NCI-H2081 (cell line): ENCODE results near the gene TBL3.

ENCODE experiments used
- DNase-seq, 2 experiments: peaks; one replicate each; lab custom pipeline; 2025; lab: John Stamatoyannopoulos, UW

TBL3 gene

DNA sequence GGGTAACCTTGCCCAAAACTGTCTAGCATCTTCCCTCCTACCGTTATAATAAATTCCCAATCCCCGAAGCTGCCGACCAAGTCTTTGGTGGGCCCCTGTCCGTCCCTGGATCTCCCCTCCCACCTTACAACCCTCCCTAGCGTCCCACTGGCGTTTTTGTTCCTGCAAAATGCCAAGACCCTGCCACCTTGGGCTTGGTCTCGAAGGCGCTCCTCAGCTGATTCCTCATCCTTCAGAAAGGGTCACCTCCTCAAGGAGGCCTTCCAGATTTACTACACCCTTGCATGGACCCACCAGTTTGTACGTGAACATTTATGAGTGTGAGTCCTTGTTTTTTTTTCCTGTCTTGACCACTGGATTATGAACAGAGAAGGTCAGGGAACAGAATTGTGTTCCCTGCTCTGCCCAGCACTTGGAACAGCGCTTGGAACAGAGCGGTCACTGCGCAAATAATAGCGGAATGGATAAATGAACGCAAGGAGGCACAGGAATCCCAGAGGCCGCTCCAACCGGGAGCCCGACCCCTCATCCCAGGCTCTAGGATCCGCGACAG is 11.2 kb downstream of the TBL3 start:
- DNase-seq: no peak

DNA sequence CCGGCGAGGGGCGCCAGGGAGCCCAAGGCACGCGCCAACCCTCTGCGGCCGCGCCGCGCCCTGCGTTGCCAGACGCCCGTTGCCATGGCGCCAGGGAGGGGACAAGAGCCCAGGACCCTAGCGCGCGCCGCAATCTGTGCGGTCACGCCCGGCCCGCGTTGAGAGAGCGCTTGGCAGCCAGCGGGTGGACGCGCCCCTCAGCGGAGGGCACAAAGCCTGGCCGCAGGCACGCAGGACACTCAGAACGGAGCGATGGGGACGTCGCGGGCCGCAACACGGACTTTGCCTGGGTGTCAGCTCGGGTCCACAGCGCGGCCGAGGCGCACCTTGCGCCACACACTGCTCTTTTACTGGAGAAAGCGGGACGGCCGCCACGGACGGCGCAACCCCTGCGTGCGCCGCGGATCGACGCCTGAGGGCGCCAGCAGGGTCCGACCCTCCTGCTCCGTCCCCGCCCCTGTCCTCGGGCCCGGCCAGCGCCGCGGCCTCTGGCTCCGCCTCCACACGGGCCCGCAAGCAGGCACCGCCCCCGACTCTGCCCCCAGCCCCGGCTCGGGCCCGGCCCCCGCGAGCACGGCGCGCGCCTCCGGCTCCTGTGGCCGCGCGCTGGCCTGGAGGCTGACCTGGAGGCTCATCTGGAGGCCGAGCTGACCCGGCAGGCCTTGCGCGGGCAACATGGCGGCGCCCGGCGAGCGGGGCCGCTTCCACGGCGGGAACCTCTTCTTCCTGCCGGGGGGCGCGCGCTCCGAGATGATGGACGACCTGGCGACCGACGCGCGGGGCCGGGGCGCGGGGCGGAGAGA is 11.9 kb downstream of the TBL3 start, which contains the start of gene GFER:
Gene GFER, plus strand, starts transcription at position 650 of the 803 bp plus-strand sequence. Its CDS starts 26 bp downstream, at position 676.
- peak; percentile 73 to 79 for DNase-seq

DNA sequence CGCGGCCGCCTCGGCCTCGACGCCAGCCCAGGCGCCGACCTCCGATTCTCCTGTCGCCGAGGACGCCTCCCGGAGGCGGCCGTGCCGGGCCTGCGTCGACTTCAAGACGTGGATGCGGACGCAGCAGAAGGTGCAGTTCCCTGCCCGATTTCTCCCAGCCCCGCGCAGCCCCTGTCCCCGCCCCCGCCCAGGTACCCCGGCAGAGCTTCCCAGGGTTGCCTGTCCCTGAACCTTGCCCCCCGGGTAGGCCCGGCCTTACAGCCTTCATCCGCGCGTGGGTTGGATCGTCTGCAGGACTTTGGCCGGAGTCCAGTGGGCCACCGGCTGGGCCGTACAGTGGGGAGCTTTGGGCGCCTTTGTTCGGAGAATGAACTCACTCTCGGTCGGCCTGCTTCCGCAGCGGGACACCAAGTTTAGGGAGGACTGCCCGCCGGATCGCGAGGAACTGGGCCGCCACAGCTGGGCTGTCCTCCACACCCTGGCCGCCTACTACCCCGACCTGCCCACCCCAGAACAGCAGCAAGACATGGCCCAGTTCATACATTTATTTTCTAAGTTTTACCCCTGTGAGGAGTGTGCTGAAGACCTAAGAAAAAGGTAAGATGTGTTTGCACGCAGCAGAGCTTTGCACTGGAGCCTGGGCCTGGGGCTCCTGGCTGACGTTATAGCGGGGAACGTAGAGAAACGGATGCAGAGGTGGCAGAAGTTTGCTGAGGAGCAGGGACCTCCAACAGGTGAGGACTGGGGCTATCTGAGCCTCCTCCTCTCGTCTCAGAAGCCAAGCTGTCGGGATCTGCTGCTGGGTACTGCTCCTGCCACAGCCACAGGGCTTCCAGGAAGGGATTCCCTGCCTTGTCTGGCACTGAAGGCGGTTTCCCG is 12.7 kb downstream of the TBL3 start:
- DNase-seq: peak in 1 of 2 experiments; percentile 47

DNA sequence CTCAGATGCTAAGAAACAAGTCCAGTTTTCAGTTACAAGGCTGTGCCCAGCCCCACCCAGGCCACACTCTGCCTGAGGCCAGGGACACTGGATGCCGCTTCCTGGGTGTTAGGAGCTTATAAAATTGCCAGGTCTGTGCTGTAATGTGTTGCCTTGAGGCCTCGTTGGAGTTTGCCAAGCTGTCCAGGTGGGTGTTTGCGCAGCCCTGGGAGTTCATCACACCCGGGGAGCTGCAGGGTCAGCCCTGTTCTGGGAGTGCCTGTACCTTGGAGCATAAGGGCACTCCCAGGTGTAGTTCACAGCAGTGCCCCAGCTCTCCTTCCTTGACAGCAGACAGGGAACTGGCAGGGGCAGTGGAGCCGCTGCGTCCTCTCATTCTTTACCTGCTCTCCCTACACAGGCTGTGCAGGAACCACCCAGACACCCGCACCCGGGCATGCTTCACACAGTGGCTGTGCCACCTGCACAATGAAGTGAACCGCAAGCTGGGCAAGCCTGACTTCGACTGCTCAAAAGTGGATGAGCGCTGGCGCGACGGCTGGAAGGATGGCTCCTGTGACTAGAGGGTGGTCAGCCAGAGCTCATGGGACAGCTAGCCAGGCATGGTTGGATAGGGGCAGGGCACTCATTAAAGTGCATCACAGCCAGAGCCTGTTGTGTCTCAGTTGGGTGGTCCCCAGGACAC is 13.8 kb downstream of the TBL3 start:
- DNase-seq: no peak

DNA sequence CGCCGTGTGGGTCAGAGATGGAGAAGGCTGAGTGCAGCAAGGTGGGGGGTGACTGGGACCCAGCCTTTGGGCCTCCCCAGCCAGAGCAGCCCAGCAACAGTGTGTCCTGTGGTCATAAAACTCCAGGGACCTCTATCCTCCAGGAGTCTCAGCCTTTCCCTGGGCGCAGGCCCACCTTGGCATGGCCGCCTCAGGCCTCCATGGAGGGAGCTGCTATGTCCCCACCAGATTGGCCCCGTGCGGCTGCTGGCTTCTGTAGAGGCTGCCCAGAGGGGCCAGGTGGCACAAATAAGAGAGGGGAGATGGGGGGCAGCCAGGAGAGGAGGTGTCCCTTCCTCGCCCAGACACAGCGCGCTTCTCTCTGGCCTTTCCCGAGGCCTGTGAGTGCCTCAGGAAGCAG is 15.3 kb downstream of the TBL3 start:
- no peak for DNase-seq

DNA sequence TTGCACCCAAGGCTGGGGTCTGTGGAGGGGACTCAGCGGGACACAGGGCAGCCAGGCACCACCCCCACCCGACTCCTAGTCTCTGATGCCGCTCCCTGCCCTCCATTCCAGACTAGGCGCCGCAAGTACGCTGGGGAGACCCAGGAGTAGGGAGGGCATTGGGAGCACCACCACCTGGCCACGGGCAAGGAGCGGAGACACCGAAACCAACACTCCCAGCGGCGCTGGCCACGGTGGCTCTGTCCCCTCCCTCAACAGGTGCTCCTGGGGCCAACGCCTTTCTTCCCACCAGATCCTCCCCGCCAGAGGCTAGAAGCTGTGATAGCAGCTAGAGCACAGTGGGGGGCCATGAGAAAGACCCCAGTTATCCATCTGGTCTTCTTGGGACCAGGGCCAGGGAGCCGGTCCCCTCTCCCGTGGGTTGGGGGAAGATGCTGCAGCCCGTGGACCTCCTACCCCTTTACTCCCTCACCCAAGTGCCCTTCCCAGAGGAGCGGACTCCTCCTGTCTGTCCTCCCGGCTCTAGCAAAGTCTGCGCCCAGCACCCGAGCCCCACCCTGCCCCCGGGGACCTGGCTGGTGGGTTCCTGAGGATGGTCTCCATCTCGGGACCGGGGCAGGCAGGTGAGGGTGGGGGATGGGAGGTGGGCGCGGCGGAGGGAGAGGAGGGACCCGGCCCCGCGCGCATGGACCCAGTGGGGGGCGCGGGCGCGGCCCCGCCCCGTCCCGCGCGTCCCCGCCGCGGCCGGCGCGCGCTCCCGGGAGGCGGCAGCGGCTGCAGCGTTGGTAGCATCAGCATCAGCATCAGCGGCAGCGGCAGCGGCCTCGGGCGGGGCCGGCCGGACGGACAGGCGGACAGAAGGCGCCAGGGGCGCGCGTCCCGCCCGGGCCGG is 17.6 kb downstream of the TBL3 start, which contains the start of gene SYNGR3:
Gene SYNGR3, plus strand, starts transcription at position 762 of the 892 bp plus-strand sequence. CDS start 133 bp downstream, outside the sequence.
- peak in 1 of 2 experiments; percentile 16 for DNase-seq

DNA sequence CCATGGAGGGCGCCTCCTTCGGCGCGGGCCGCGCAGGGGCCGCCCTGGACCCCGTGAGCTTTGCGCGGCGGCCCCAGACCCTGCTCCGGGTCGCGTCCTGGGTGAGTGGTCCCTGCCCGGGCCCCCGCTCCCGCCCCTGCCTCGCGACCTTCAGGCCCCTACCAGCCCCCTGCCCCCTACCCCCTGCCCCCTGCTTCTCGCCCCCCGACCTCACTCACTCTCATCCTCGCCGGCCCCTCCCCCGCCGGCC is 18.2 kb downstream of the TBL3 start:
- no peak for DNase-seq

DNA sequence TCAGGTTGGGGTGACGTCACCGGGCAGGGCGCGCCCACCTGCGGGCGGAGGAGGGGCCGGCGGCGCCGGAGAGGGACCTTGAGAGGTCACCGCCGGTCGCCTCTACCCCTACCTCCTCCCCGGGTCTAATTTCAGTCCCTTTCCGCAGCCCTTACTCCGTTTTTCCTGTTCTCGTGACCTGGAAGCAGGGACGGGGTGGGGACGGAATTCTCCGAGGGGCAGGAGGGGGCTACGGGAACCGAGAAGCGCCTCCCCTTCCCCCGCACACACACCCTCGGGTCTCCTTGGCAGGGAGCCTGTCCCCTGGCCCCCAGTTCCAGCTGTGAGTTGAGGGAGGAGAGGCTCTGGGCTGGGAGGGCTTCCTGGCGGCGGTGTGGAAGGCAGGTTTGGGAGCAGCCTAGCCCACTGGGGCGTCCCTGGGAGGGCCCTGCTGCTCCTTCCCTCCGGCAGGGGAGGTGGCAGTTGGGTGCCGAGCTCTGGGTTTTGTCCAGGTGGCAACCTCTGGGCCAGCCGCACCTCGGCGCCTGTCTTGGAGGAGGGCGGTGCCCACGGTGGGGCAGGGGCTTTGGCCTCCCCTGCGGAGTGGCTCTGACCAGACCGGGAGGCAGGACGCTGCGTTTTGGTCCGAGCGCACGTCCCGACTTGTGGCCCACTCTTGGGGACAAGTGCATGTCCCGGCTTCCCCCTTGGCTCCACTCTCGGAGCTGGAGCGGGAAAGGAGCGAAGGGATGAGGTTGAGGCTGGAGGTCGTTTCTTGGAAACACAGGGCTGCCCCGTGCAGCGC is 18.7 kb downstream of the TBL3 start:
- DNase-seq: no peak

DNA sequence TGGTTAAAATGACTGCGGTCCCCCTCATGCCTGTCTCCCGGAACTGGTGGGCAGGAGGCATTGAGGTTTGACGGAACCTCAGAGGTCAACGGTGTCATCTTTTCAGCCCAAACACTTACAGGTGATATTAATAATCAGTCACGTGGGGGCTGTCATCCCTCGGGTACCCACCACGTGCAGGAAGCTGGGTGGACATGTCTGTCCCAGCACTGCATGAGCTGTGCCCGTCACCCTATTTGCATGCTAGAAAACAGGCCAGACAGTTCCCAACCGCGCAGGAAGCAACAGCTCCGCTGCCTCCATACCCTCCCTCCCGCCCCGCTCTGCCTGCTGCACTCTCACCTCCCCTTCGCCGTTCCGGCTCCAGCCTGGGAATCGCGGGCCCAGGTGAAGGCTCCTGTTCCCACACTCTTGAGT is 19.3 kb downstream of the TBL3 start:
- DNase-seq: no peak

DNA sequence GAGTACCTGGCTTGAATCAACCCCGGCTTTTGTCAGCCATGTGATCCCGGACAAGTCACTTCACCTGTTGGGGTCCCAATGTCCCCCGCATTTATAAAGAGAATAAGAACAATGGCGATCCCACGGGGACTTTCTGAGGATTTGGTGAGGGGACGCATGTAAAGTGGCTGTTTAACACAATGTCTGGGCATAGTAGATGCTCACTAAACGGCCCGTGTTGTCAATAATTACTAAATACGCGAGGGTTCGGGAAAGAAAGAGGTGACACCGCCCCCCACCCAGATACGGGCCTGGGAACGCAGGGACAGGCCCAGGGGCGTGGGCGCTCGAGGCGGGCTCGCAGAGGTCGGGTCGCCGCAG is 19.7 kb downstream of the TBL3 start:
- no peak for DNase-seq

DNA sequence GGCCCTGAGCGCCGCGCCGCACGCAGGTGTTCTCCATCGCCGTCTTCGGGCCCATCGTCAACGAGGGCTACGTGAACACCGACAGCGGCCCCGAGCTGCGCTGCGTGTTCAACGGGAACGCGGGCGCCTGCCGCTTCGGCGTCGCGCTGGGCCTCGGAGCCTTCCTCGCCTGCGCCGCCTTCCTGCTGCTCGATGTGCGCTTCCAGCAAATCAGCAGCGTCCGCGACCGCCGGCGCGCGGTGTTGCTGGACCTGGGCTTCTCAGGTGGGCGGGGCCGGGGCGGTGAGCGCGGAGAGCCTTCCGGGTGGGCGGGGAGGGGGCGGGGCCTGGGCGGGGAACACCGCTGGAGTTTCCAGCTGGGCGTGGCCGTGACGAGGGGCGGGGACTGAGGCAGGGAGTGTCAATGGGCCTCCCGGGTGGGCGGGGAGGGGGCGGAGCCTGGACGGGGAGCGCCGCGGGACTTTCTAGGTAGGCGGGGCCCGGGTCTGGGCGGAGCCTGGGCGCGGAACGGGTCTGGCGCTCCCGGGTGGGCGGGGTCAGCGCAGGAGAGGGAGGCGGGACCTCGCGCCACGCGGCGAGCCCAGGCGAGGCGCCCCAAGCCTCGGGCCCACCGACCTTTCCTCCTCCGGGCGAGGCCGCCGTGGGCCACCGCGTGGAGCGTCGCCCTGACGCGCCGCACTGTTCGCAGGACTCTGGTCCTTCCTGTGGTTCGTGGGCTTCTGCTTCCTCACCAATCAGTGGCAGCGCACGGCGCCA is 20.3 kb downstream of the TBL3 start:
- DNase-seq: no peak

DNA sequence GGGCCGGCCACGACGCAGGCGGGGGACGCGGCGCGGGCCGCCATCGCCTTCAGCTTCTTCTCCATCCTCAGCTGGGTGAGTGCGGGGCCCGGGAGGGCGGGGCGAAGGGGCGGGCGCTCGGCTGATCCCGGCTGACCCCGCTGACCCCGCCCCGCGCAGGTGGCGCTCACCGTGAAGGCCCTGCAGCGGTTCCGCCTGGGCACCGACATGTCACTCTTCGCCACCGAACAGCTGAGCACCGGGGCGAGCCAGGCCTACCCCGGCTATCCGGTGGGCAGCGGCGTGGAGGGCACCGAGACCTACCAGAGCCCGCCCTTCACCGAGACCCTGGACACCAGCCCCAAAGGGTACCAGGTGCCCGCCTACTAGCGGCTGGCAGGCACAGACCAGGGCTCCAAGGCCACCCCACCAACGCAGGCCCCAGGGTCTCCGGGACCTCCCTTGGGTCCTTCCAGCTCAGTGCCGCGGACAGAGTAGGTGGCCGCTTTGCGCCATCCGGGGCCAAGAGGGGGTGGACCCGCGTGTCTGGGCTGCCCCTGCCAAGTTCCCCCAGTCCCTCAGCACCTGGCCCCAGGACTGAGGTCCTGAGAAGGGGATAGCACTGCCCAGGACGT is 21.0 kb downstream of the TBL3 start:
- no peak for DNase-seq

DNA sequence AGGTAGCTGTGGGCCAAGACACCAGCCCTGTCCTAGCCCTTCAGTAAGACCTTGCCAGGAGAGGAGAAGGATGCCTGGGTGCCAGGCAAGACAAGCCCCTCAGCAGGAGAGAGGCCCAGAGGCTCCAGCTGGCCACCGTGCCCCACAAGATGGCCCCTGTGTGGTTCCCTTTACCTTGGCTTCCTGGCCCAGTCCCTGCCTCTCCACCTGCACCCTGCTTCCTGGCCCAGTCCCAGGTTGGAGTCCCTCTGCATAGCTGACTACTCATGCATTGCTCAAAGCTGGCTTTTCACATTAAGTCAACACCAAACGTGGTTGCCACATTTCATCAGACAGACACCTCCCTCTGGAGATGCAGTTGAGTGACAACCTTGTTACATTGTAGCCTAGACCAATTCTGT is 21.9 kb downstream of the TBL3 start:
- DNase-seq: no peak

DNA sequence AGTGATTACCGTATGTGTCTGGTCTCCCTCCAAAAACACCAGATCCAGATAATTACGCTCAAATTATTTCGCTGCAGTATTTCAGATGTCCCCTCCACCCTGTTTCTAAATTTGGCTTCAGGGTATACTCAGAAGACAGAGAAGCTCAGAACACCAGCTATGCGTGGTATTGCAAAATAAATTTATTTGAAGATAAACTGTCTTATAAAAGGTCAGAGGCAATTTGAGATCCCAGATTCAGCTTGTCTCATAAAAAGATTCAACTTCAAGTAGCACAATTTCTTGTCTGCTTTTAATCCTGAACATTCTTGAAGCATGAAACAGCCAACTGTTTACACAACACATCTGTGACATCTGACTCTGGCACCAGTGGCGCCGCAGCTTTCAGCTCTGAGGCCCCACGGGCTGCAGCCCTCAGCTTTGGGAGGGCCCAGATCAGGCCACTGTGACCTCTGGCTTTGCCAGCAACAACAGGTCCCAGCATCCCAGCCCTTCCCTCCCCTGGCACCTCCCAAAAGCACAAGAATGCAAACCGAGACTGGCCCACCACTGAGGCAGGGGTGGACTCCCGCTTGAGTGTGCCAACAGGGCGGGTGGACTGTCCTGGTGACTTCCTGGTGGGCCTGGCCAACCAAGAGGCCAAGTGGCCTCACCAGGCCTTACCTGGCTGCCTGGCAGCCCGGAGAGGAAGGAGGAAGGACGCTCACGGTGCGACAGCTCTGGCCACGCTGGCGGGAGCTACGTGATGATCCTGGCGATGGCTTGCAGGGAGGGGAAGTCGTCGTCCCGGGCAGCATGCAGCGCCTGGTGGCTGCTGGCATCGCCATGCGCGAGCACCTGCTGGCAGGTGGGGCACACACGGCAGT is 25.9 kb downstream of the TBL3 start:
- DNase-seq: no peak

DNA sequence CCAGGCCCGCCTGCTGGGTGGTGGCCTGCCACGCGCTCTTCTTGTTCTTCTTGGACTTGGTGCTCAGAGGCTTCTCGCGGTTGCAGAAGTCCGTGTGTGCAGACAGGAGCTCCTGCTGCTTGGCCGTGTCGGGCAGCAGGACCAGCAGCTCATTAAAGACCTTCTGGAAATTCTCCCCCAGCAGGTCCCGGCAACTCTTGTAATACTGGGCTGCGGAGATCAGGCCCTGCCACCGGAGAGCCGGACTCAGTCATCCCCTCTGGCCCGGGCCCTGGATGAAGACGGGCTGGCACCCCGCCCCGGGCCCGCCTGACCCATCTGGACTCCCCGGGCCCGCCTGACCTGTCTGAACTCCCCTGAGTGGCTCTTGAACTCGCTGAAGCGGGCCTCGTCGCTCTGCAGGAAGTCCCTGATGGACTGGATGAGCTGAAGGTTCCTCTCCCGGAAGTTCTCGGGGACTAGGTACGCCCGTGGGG is 26.5 kb downstream of the TBL3 start:
- DNase-seq: no peak

DNA sequence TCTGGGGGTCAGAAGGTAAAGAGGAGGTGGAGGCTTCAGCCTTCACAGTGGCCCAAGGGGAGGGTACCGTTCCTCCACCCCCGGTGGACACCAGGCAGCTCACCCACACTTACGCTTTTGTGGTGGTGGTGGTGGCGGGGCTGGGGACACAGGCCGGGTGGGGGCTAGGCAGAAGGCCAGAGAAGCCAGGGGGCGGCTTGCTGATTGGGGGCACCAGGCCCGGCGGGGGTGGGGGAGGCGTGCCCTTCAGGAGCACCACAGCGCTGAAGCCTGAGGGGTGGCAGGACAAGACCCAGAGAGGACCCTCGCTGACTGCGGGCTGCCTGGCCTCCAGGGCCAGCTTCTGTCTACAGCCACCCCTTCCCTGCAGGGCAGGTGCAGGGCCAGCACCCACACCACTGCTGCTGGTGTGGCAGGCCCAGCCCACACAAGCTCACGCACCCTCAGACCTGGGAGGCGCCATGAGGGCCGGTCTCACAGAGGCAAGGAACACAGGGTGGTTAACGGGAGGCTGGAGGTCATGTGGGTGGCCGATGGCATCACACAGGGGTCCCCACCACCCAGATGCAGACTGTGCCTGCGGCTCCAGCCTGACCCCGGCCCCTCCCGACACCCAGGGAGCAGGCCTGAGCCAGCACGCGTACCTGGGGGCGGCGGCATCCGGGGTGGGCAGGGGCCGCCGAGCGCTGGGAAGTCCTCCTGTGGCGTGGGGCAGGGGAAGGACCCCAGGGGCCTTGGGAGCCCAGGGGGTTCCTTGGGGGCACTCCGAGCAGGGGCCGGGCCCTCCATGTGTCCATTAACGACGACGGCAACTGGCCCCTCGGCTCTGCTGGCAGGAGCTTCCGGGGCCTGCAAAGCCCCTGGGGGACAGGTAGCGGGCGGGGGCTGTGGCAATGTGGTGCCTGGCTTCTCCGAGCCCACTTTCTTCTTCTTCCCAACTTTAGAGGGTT is 27.3 kb downstream of the TBL3 start:
- DNase-seq: no peak
